Measurements from ENCODE around the gene CD247. TPM values are rescaled to one million over a fixed set of nuclear protein-coding genes. Genes with fewer than 3 reads are reported as not detected.
A peak's percentile ranks its signal among the peaks of the same experiment; 100 is the strongest.

CD247 gene
- total RNA-seq, 1 experiment from 2014 or later, result 9.3 TPM

DNA sequence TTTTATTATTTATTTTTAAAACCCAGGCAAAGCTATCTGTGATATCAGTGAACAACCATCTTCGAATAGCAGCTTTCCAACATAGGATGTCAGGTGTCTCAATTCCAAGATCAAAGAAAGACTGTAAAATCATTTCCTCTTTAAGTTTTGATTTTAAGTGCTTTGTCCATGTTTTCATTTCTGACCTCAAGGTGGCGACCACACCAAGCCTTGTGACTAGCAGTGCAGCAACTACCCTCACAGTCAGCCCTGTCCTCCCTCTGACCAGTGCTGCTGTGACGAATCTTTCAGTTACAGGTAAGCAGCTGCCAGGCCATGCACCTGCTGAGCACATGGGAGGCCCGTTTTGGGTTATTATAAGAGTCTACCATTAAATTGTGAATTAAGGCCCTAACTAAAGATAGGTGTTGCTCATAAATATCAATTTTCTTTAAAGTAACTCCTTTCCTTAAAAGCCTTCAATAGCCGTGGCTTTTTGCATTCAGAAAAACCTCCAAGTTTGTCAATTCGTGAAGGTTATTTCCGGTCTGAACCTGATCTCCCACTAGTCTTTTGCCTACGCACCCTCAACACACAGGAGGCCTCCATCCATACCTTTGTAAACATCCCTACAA, 117.0 kb downstream of the CD247 start:
- in situ Hi-C loops (cut with HindIII; ENCODE audit: low sequenced_read_pairs), result loop anchor here (10.0 to 25.0 kb wide), 2 partner anchors 133 to 339 kb away; no protein-coding TSS in a partner anchor
- DNase-seq (ENCODE audit: low spot score), result peak; percentile 74

- in situ Hi-C loops (cut with HindIII; ENCODE audit: low sequenced_read_pairs), result loop anchor here (10.0 to 25.0 kb wide), 2 partner anchors 134 to 338 kb away; no protein-coding TSS in a partner anchor
- DNase-seq (ENCODE audit: low spot score), result no peak
Measured at GRCh38 chr1:167400359-167400953, 117.9 kb downstream of the CD247 start.

GRCh38 chr1:167392200-167392696, 126.1 kb downstream of the CD247 start:
- no peak for DNase-seq (ENCODE audit: low spot score)
- in situ Hi-C loops (cut with HindIII; ENCODE audit: low sequenced_read_pairs), result no loop called here

GRCh38 chr1:167388976-167389375, 129.4 kb downstream of the CD247 start:
- DNase-seq (ENCODE audit: low spot score), result no peak
- in situ Hi-C loops (cut with HindIII; ENCODE audit: low sequenced_read_pairs), result no loop called here

DNA sequence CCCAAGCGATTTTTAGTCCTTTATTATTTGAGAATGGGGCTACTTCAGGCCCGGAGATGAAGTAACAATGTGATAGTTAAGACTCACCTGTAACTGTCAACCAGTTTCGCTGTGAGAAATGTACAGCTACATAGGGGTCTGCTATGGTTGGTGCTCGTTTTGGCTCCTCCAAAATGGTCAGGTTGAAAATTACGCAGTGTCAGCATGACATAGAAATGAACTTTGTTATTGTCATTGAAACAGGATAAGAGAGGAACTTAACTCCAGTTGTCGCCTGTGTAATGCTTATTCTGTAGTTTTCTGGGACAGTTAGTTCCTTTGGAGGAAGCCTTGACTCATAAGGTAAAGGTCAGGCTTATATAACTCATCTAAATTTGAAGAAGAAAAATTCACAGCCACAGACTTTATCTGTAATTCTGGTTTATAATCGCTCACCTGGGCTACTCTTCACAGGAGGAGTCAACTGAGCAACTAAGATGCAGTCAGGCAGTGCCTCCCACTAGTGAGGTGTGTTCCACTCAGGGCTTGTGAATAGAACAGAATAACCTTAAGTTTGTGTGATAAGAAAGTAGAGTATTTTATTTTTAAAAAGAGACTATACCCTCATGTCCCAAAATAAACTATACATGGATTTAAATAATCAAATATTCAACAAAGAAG, 130.9 kb downstream of the CD247 start:
- in situ Hi-C loops (cut with HindIII; ENCODE audit: low sequenced_read_pairs), result no loop called here
- DNase-seq (ENCODE audit: low spot score), result no peak

Other genes starting within 250 kb of the CD247 start
- gene CREG1, start 35.2 kb upstream of the CD247 start, total RNA-seq (2014; rRNA removed; shearing (Covaris generic)), result 1,472 and 1,526 TPM in 2 replicates
- not detected in 2 replicates for gene RCSD1, start 111.7 kb upstream of the CD247 start, total RNA-seq (2014; rRNA removed; shearing (Covaris generic))
- 94.8 and 155 TPM in 2 replicates for gene MPZL1, start 203.5 kb upstream of the CD247 start, total RNA-seq (2014; rRNA removed; shearing (Covaris generic))